Upper lobe of right lung (tissue), 1 donor: ENCODE data around the gene KRTAP9-3. TPM values are rescaled to one million over a fixed set of nuclear protein-coding genes. Genes with fewer than 3 reads are reported as not detected.

Experiments
- ATAC-seq: fragments of 200-7000 bp; cut with Tn5 transposase; one replicate; pipeline ENCODE4 v1.9.1; 2020; ENCODE audit warnings: mild to moderate bottlenecking, moderate library complexity
- DNase-seq: peaks from one replicate; pipeline ENCODE4 v3.0.0-alpha.2; 2020
- H3K27ac ChIP-seq: fragments of 200-600 bp; one replicate; pipeline ENCODE4 v1.8.0; 2022
- H3K27me3 ChIP-seq: fragments of 200-600 bp; one replicate; pipeline ENCODE4 v1.8.0; 2022; ENCODE audit warnings: mild to moderate bottlenecking
- H3K36me3 ChIP-seq: fragments of 200-600 bp; one replicate; pipeline ENCODE4 v1.8.0; 2022
- H3K4me1 ChIP-seq: fragments of 200-600 bp; one replicate; pipeline ENCODE4 v1.8.0; 2022
- H3K4me3 ChIP-seq: fragments of 200-600 bp; one replicate; pipeline ENCODE4 v1.8.0; 2022; ENCODE audit warnings: mild to moderate bottlenecking
- H3K9me3 ChIP-seq: fragments of 200-600 bp; one replicate; pipeline ENCODE4 v1.8.0; 2022
- intact Hi-C: fragments of 100-400 bp; cut with DNase I; formaldehyde crosslinking; loops from one replicate; pipeline ENCODE4 v1.11.0; 2022
- total RNA-seq: library from RNA; stranded (reverse); fragmentation: NEBNext Ultra II Directional; extraction: Animal tissue kit (Norgen Biotek cat#: 25700); gene quantifications from one replicate; pipeline ENCODE4 v1.2.1, GENCODE V29; 2021
- TF ChIP-seq, protein P1 (sequence below): fragments of 200-600 bp; IDR thresholded peaks from one replicate; pipeline ENCODE4 v1.8.0; 2022; ENCODE audit warnings: antibody characterized with exemption
- donor health status: DM: no; HTN: yes; CAD: no; lungs with severe emphysema.

The KRTAP9-3 gene
- total RNA-seq, 1 donor from 2014 or later: not detected

DNA sequence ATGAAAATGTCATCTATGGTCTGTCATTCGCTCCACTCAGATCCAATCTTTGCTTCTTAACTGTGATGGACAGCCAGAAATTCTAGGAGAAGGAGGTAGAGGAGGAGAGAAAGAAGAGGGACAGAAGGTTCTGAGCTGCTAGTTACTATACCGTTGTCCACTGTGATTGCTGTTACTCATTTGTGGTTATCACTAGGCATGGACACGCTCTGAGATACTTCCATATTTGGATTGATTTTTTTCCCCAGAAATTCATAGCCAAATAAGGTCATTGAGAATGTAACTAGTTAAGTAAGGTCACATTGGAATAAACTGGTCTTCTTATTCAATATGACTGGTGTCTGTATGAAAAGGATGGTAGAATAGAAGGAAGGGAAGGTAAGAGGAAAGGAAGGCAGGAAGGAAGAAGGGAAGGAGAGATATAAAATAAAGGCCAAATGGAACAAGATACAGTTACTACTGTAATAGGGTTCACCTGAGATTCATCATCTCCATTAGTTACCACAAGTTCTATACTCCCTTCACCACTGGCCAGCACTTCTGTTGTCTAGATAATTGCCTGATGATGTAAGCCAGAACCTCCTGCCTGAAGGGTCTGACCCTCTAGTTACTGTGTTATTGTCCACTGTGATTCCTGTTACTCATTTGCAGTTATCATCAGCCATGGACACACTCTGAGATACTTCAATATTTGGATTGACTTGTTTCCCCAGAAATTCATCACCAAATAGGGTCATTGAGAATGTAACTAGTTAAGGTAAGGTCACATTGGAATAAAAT, 46.1 kb downstream of the KRTAP9-3 start:
- no peak overlapping the region for H3K27ac ChIP-seq
- no peak overlapping the region for H3K4me3 ChIP-seq
- peaks cover 8% of the 10 kb centered on the region for H3K27me3 ChIP-seq
- ATAC-seq (no peak), DNase-seq (no peak)
- no peaks in the 10 kb centered on the region for H3K36me3 ChIP-seq
- TF ChIP-seq, protein P1, sequence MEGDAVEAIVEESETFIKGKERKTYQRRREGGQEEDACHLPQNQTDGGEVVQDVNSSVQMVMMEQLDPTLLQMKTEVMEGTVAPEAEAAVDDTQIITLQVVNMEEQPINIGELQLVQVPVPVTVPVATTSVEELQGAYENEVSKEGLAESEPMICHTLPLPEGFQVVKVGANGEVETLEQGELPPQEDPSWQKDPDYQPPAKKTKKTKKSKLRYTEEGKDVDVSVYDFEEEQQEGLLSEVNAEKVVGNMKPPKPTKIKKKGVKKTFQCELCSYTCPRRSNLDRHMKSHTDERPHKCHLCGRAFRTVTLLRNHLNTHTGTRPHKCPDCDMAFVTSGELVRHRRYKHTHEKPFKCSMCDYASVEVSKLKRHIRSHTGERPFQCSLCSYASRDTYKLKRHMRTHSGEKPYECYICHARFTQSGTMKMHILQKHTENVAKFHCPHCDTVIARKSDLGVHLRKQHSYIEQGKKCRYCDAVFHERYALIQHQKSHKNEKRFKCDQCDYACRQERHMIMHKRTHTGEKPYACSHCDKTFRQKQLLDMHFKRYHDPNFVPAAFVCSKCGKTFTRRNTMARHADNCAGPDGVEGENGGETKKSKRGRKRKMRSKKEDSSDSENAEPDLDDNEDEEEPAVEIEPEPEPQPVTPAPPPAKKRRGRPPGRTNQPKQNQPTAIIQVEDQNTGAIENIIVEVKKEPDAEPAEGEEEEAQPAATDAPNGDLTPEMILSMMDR: no peak
- no peaks in the 10 kb centered on the region for H3K9me3 ChIP-seq
- H3K4me1 ChIP-seq: no peaks in the 10 kb centered on the region
- intact Hi-C loops: no loop called here

Other genes with a start within 250 kb of the KRTAP9-3 start
- not detected for gene KRT40, start 248.1 kb upstream of the KRTAP9-3 start, total RNA-seq
- not detected for gene KRTAP3-3, start 238.3 kb upstream of the KRTAP9-3 start, total RNA-seq
- not detected for gene KRTAP3-2, start 232.5 kb upstream of the KRTAP9-3 start, total RNA-seq
- gene KRTAP3-1, start 223.3 kb upstream of the KRTAP9-3 start, total RNA-seq: not detected
- not detected for gene KRTAP1-5, start 205.2 kb upstream of the KRTAP9-3 start, total RNA-seq
- gene KRTAP1-4, start 202.3 kb upstream of the KRTAP9-3 start, total RNA-seq: not detected
- gene KRTAP1-3, start 197.6 kb upstream of the KRTAP9-3 start, total RNA-seq: not detected
- not detected for gene KRTAP1-1, start 191.0 kb upstream of the KRTAP9-3 start, total RNA-seq
- not detected for gene KRTAP2-1, start 185.1 kb upstream of the KRTAP9-3 start, total RNA-seq
- not detected for gene KRTAP2-2, start 177.2 kb upstream of the KRTAP9-3 start, total RNA-seq
- not detected for gene KRTAP2-3, start 172.3 kb upstream of the KRTAP9-3 start, total RNA-seq
- not detected for gene KRTAP2-4, start 166.6 kb upstream of the KRTAP9-3 start, total RNA-seq
- gene KRTAP4-7, start 148.3 kb upstream of the KRTAP9-3 start, total RNA-seq: not detected
- not detected for gene KRTAP4-8, start 134.3 kb upstream of the KRTAP9-3 start, total RNA-seq
- gene KRTAP4-16, start 130.2 kb upstream of the KRTAP9-3 start, total RNA-seq: not detected
- gene KRTAP4-9, start 127.1 kb upstream of the KRTAP9-3 start, total RNA-seq: not detected
- not detected for gene KRTAP4-11, start 114.1 kb upstream of the KRTAP9-3 start, total RNA-seq
- gene KRTAP4-12, start 108.3 kb upstream of the KRTAP9-3 start, total RNA-seq: not detected
- gene KRTAP4-6, start 91.9 kb upstream of the KRTAP9-3 start, total RNA-seq: not detected
- not detected for gene KRTAP4-5, start 82.6 kb upstream of the KRTAP9-3 start, total RNA-seq
- not detected for gene KRTAP4-4, start 71.7 kb upstream of the KRTAP9-3 start, total RNA-seq
- not detected for gene KRTAP4-3, start 64.2 kb upstream of the KRTAP9-3 start, total RNA-seq
- gene KRTAP4-2, start 54.2 kb upstream of the KRTAP9-3 start, total RNA-seq: not detected
- gene KRTAP4-1, start 47.5 kb upstream of the KRTAP9-3 start, total RNA-seq: not detected
- not detected for gene KRTAP9-1, start 42.6 kb upstream of the KRTAP9-3 start, total RNA-seq
- not detected for gene KRTAP9-2, start 5.8 kb upstream of the KRTAP9-3 start, total RNA-seq
- not detected for gene KRTAP9-8, start 5.5 kb downstream of the KRTAP9-3 start, total RNA-seq
- gene KRTAP9-4, start 17.2 kb downstream of the KRTAP9-3 start, total RNA-seq: not detected
- gene KRTAP9-9, start 22.9 kb downstream of the KRTAP9-3 start, total RNA-seq: not detected
- gene KRTAP9-6, start 32.9 kb downstream of the KRTAP9-3 start, total RNA-seq: not detected
- not detected for gene KRTAP9-7, start 43.2 kb downstream of the KRTAP9-3 start, total RNA-seq
- gene KRTAP29-1, start 70.4 kb downstream of the KRTAP9-3 start, total RNA-seq: not detected
- gene KRTAP16-1, start 76.9 kb downstream of the KRTAP9-3 start, total RNA-seq: not detected
- gene KRTAP17-1, start 83.3 kb downstream of the KRTAP9-3 start, total RNA-seq: not detected
- gene KRT33A, start 118.4 kb downstream of the KRTAP9-3 start, total RNA-seq: not detected
- gene KRT33B, start 137.4 kb downstream of the KRTAP9-3 start, total RNA-seq: not detected
- not detected for gene KRT34, start 149.9 kb downstream of the KRTAP9-3 start, total RNA-seq
- gene KRT31, start 165.2 kb downstream of the KRTAP9-3 start, total RNA-seq: not detected
- not detected for gene KRT37, start 192.1 kb downstream of the KRTAP9-3 start, total RNA-seq
- gene KRT38, start 208.5 kb downstream of the KRTAP9-3 start, total RNA-seq: not detected
- gene KRT32, start 234.9 kb downstream of the KRTAP9-3 start, total RNA-seq: not detected
- gene KRT35, start 248.7 kb downstream of the KRTAP9-3 start, total RNA-seq: not detected